Measurements from ENCODE around the gene IZUMO4.

GRCh38 chr19:2108251-2109016 is 11.7 kb downstream of the IZUMO4 start:
- TF ChIP-seq SIN3A (IDR thresholded peaks at IDR 0.05; ENCODE audit: borderline replicate concordance, insufficient read depth, low read length) (no peak), POLR2AphosphoS5 (IDR thresholded peaks at IDR 0.05; ENCODE audit: low read depth, low read length) (no peak), REST (IDR thresholded peaks at IDR 0.05; ENCODE audit: insufficient read depth in 1 of 2, low read depth in 2 of 2, low read length in 2 of 2) (no peak), FOXP2 (optimal IDR thresholded peaks at IDR 0.05; ENCODE audit: borderline replicate concordance, extremely low read depth, extremely low read length, insufficient read depth) (no peak)
